Panc1 (cell line): ENCODE results near the gene RTP5. TPM values are rescaled to one million over a fixed set of nuclear protein-coding genes. Genes with fewer than 3 reads are reported as not detected.
"Not testable (repeated sequence)": the region's sequence is repeated elsewhere in the genome, so short reads cannot be mapped to it uniquely, and the experiment has no call there.

Experiments used
- ATAC-seq: fragments of 200-7000 bp; cut with Tn5 transposase; 2 replicates; pipeline ENCODE4 v1.9.1; 2020; ENCODE audit warnings: mild to moderate bottlenecking, moderate library complexity
- Bru-seq: library from RNA; stranded (reverse); fragments of 400-500 nt; gene quantifications from one replicate; lab custom pipeline; 2021; lab: Mats Ljungman, UMichigan
- BruChase-seq, 2 experiments: library from RNA; stranded (reverse); fragments of 400-500 nt; gene quantifications; one replicate each; lab custom pipeline; 2021; lab: Mats Ljungman, UMichigan
- BruUV-seq: library from RNA; stranded (reverse); fragments of 400-500 nt; replicated peaks from 2 replicates; lab custom pipeline; 2021; lab: Mats Ljungman, UMichigan
- CTCF ChIA-PET: fragments of 300-600 bp; sonication (Branson Sonifier 250); formaldehyde crosslinking; loops from one replicate; lab custom pipeline; 2022; ENCODE audit warnings: antibody characterized with exemption; lab: Charles Lee
- POLR2A ChIA-PET: fragments of 300-600 bp; sonication (Branson Sonifier 250); formaldehyde crosslinking; loops from one replicate; lab custom pipeline; 2022; ENCODE audit warnings: antibody characterized with exemption; lab: Charles Lee
- DNase-seq: peaks from one replicate; pipeline ENCODE4 v3.0.0-alpha.2; 2010; ENCODE audit warnings: low read depth, low spot score
- H3K27ac ChIP-seq: 2 replicates; pipeline ENCODE4 v1.5.1; 2011; ENCODE audit warnings: mild to moderate bottlenecking, low read length, inconsistent platforms
- H3K27me3 ChIP-seq: fragments of 200-500 bp; sonication (Bioruptor generic); 2 replicates; pipeline ENCODE4 v1.6.0; 2014; ENCODE audit warnings: low read length, inconsistent platforms; ENCODE audit not compliant: control insufficient read depth, insufficient read depth
- H3K36me3 ChIP-seq: fragments of 200-500 bp; sonication (Bioruptor generic); 2 replicates; pipeline ENCODE4 v1.5.1; 2014; ENCODE audit warnings: inconsistent platforms, mild to moderate bottlenecking, low read length, moderate library complexity; ENCODE audit not compliant: control insufficient read depth, insufficient read depth
- H3K4me1 ChIP-seq: 2 replicates; pipeline ENCODE4 v1.5.1; 2011; ENCODE audit warnings: inconsistent platforms, mild to moderate bottlenecking, low read length, moderate library complexity; ENCODE audit not compliant: control insufficient read depth, insufficient read depth
- H3K4me3 ChIP-seq, 2 experiments: 2 replicates each; pipeline ENCODE4 v1.5.1; 2011 to 2012; ENCODE audit warnings: low read depth in 2 of 2, low read length in 2 of 2, mild to moderate bottlenecking in 2 of 2, inconsistent platforms in 1 of 2, moderate library complexity in 1 of 2
- H3K9me3 ChIP-seq: fragments of 200-500 bp; sonication (Bioruptor generic); 2 replicates; pipeline ENCODE4 v1.5.1; 2014; ENCODE audit warnings: low read depth, mild to moderate bottlenecking, inconsistent platforms, low read length, moderate library complexity; ENCODE audit not compliant: control insufficient read depth, insufficient read depth
- CTCF ChIP-seq: fragments of 450-650 bp; IDR thresholded peaks from 2 replicates; pipeline ENCODE4 v1.5.1; 2017; ENCODE audit warnings: mild to moderate bottlenecking
- POLR2AphosphoS5 ChIP-seq: IDR thresholded peaks from 2 replicates; pipeline ENCODE4 v1.6.1; 2012; ENCODE audit warnings: mild to moderate bottlenecking, low read depth, low read length, moderate library complexity
- REST ChIP-seq, 2 experiments: IDR thresholded peaks; 2 replicates each; pipeline ENCODE4 v1.6.1; 2011 to 2012; ENCODE audit warnings: low read depth in 2 of 2, control low read depth in 1 of 2, low read length in 1 of 2, mild to moderate bottlenecking in 1 of 2, moderate library complexity in 1 of 2; ENCODE audit not compliant: insufficient read depth in 1 of 2
- SIN3A ChIP-seq: IDR thresholded peaks from 2 replicates; pipeline ENCODE4 v1.6.1; 2012; ENCODE audit warnings: low read depth, mild to moderate bottlenecking, low read length, moderate library complexity, borderline replicate concordance; ENCODE audit not compliant: insufficient read depth
- TCF7L2 ChIP-seq: IDR thresholded peaks from 2 replicates; pipeline ENCODE4 v1.6.1; 2011; ENCODE audit warnings: mild to moderate bottlenecking, low read depth, low read length, inconsistent platforms
- in situ Hi-C: cut with HindIII; loops from 2 replicates; pipeline ENCODE4 v1.10.0; 2016; ENCODE audit warnings: low sequenced_read_pairs, low pct_unique_long_range_greater_than_20kb
- intact Hi-C: fragments of 100-400 bp; cut with micrococcal nuclease; formaldehyde crosslinking; loops from one replicate; pipeline ENCODE4 v1.10.0; 2022; ENCODE audit not compliant: unreplicated experiment
- long read RNA-seq: library from polyadenylated mRNA; unstranded; transcript quantifications from one replicate; pipeline ENCODE4 v2.0.0, GENCODE V29; 2021; ENCODE audit not compliant: unreplicated experiment
- polyA plus RNA-seq: library from polyadenylated mRNA; unstranded; fragments of >200 nt; gene quantifications from one replicate; pipeline ENCODE4 v1.2.1, GENCODE V29; 2012; ENCODE audit warnings: missing spikeins; ENCODE audit not compliant: insufficient read length
- total RNA-seq: library from RNA; stranded (reverse); gene quantifications from one replicate; pipeline ENCODE4 v1.2.1, GENCODE V29; 2021; ENCODE audit not compliant: unreplicated experiment

Gene RTP5
- not detected for total RNA-seq
- not detected for polyA plus RNA-seq
- not detected for Bru-seq, nascent RNA
- BruChase-seq, experiment 1, labeled RNA remaining after a 2-hour chase, result not detected
- BruChase-seq, experiment 2, labeled RNA remaining after a 6-hour chase, result not detected
- long read RNA-seq, result 0 reads

GRCh38 chr2:241869087-241869961 is at the start of gene RTP5:
RTP5 (plus strand) TSS chr2:241869729; CDS start chr2:241869757, 28 bp downstream.
- CTCF ChIA-PET, result interaction anchor here (0.6 kb wide), 1 partner anchor 211 kb away, joined by 3 read pairs; no protein-coding TSS in a partner anchor
- BruUV-seq, result no TSS peak
- in situ Hi-C loops (no loop called here), intact Hi-C loops (no loop called here)
- no peak for TF ChIP-seq REST (IDR thresholded peaks at IDR 0.05; ENCODE audit: insufficient read depth in 1 of 2, low read depth in 2 of 2, low read length in 1 of 2)
- TF ChIP-seq POLR2AphosphoS5, result no peak
- POLR2A ChIA-PET, result no interaction called here
- DNase-seq, result no peak
- Histone ChIP-seq H3K4me3 (no peak within 1 kb of the TSS), H3K9me3 (no peaks in the 10 kb centered on the region), H3K36me3 (no peaks in the 10 kb centered on the region), H3K27ac (no peak within 1 kb of the TSS), H3K4me1 (peaks cover 9% of the 10 kb centered on the region; the same call in 1 of the 2 replicates), H3K27me3 (no peaks in the 10 kb centered on the region)
- no peak for ATAC-seq

DNA sequence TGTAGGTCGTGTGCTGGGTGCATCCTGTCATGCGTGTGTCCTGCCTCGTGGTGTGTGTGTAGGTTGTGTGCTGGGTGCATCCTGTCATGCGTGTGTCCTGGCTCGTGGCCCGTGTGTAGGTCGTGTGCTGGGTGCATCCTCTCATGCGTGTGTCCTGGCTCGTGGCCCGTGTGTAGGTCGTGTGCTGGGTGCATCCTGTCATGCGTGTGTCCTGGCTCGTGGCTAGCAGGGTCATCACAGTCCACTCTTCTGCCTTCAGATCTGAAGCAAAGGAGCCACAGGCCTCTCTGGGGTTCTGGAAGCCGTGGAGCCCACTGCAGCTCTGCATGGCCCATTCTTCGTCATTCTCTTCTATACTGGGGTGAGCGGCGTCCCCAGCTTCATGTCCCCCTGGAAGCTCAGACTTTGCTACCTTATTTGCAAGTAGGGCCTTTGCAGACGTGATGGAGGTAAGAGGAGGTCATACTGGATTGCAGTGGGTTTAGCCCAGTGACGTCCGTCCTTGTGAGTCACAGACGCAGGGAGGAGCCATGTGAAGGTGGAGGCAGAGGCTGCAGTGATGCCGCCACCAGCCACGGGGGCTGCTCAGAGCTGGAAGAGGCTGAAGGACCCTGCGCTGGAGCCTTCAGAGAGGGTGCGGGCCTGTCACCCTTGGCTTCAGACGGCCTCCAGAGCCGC is 49.4 kb upstream of the RTP5 start:
- in situ Hi-C loops, H3K27me3 ChIP-seq, H3K27ac ChIP-seq, ATAC-seq, intact Hi-C loops, H3K36me3 ChIP-seq, POLR2A ChIA-PET, DNase-seq, H3K4me1 ChIP-seq, BruUV-seq, H3K4me3 ChIP-seq, CTCF ChIA-PET, H3K9me3 ChIP-seq: not testable (repeated sequence)

DNA sequence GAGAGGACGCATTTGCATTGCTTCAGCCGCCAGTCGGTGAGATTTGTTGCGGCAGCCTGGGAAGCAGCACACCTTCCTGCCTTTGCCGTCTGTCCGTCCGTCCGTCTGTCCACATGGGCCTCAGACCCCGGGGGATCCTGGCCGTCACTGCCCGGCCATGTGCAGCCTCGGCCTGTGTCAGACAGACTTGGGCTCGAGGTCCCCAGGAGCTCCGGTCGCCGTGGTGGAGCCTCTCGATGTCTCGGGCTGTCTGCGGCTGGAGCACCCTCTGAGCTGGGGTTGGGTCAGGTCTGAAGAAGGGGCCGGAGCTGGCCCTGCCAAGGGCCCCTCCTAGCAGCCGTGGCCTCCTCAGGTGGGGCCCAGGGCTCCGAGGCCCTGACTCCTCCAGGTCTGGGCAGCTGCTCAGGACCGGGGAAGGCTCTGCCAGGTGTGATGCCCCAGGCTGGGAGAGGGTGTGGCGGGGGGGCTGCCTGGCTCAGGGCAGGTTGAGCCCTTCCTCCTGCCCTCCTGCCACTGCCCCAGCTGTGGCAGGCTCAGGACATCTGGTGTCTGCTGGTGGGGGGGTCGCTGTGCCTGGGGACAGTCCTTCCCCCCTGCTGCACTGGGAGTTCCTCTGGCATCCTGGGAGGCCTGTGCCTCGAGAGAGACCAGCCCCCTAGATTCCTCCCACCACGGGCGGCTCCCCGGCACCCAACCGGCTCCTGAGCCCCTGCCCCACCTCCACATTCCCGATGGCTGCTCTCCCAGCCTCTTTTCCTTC is 48.7 kb upstream of the RTP5 start:
- no TSS peak for BruUV-seq
- DNase-seq (no peak), ATAC-seq (no peak)
- ChIA-PET CTCF (no interaction called here), POLR2A (no interaction called here)
- Histone ChIP-seq H3K4me3 (no peak overlapping the region), H3K27me3 (no peaks in the 10 kb centered on the region), H3K4me1 (0 out of 2 replicates have a peak, but pooled peaks cover 3% of the 10 kb centered on the region), H3K36me3 (no peaks in the 10 kb centered on the region), H3K9me3 (no peaks in the 10 kb centered on the region), H3K27ac (no peak overlapping the region)
- intact Hi-C loops, result no loop called here
- TF ChIP-seq REST (IDR thresholded peaks at IDR 0.05; ENCODE audit: insufficient read depth in 1 of 2, low read depth in 2 of 2, low read length in 1 of 2), result no peak
- TF ChIP-seq POLR2AphosphoS5, result no peak
- no peak for TF ChIP-seq SIN3A
- no peak for TF ChIP-seq TCF7L2
- no peak for TF ChIP-seq CTCF
- in situ Hi-C loops, result no loop called here
